Suppressor macrophage treated with lipopolysaccharide for 4 hours (primary cell): ENCODE measurements around the gene ZNF32.

Experiments used
- DNase-seq: peaks from one replicate; pipeline ENCODE4 v3.0.0-alpha.2; 2020

Gene ZNF32, protein sequence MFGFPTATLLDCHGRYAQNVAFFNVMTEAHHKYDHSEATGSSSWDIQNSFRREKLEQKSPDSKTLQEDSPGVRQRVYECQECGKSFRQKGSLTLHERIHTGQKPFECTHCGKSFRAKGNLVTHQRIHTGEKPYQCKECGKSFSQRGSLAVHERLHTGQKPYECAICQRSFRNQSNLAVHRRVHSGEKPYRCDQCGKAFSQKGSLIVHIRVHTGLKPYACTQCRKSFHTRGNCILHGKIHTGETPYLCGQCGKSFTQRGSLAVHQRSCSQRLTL

DNA sequence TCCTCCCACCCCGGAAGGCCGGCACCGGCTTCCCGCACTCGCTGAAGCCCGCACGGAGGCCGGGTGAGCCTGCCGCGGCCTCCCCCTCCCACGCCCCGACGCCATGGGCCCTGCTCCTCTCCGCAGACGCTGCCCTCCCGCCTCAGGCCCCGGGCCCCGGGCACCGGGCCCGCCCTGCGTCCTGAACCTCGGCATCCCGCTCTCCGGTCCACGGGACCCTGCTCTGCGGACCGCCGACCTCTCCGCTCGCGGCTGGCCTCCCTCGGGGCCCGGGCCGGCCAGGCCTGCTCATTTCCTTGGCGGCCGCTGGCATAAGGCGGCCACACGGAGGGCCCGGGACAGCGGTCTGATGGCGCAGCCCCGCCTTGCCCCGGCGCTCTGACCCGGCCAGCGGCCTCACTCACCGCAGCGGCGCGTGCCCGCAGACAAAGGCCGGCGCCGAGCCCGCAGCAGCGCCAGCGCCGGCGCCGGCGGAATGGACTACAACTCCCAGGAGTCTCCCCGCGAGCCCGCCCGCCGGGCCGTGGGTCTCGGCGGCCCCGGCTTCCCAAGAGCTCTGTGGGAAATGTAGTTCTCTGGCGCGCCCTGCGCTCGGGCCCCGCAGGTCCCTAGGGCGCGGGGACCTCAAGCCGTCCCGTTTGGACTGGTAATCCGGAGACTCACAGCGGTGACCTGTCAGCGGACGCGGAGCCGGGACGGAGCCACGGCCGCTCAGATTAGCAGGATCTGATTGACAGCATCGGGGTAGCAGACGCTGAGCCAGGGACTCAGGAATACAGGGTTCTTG lies at the start of gene ZNF32:
Gene ZNF32, minus strand, starts transcription at position 484 of the 787 bp plus-strand sequence. CDS start 2,748 bp downstream, outside the sequence.
- peak; percentile 92 for DNase-seq

DNA sequence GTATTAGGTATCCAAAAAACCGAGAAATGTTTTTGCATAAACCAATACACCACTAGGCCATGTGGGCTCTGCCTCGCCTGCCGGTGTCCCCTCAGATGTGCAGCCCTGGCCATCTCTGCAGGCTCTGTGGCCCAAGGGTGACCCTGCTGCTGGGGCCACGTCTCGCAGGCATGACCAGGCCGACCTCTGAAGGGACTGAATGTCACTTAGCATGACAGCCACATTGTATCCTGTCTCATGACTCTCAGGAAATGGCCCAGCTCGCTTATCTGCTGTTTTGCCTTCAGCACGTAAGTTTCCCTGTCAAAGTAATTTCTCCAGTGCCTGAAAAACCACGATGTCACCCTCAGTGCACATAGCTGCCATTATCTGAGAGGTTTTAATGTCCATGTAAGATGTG lies 49.5 kb upstream of the ZNF32 start:
- no peak for DNase-seq

DNA sequence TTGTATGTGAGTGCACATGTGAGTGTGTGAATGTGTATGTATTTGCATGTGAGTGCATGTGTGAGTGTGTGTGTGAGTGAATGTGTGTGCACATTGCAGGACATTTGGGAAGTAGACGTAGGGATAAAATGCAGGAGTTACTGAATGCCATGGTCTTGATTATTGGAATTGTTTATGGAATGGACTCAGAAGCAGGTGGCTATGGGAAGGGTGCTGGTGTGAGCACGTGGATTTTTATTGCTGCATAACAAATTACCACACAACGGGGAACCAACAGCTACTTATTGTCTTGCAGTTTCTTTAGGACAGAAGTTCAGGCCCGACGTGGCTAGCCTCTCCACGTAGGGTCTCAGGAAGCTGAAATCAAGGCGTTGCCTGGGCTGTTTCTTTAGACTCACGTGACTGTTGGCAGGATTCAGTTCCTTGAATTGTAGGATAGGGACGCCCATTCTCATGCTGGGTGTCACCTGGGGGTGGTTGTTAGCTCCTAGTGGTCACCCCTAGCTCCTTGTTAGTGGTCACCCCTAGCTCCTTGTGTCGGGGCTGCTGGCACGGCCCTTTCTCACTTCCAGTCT lies 48.3 kb upstream of the ZNF32 start:
- DNase-seq = no peak

DNA sequence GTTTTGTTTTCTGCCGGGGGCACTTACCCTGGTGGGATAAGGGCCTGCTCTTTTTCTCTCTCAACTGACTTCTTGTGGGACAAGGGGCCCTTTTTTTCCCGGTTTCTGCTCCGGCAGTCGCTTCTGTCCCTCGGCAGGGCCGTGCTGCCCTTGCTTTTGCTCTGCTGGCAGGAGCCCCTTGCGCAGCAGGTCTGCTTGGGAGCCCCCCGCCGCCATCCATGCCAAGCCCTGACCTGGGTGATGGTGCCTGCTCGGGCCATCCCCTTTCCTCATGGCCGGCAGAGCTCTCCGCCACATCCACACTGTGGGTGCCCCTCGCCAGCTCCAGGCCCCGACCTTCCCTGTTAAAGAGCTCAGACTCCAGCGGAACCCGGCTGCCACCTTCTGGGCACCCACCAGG lies 47.0 kb upstream of the ZNF32 start:
- DNase-seq = no peak

DNA sequence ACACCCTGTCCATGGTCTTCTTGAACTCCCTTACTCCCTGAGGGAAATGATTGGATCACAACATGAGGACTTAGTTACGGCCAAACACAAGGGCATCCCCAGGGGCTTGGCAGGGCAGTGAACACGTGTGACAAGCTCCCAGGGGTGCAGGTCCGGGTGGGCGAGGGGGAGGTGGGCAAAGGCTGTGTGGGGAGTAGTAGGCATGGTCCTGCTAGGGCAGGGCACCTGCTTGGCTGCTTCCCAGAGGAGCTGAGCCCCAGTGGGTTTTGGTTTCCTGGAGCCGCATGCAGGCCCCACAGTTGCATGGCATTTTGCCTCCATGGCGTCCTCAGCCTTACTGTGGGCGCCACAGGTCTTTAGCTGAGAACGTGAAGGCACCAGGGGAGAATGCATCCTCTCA lies 46.6 kb upstream of the ZNF32 start:
- no peak for DNase-seq

DNA sequence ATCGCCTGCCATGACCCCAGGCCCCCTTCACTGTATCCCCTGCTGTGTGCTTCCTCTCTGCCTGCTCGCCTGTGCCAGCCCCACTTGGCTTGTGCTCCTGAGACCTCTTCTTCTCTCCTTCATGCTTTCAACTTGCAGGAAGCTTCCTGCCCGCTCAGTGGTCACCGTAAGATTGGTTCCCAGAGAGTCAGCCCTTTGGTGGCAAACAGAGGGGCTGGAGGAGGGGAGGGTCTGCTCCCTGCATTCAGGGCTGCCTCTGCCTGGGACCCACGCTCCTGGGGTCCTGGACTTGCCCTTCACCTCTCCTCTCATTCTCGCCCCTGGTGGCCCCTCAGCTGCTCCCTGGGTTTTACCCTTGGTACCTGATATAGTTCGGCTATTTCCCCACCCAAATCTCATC lies 45.8 kb upstream of the ZNF32 start:
- no peak for DNase-seq

DNA sequence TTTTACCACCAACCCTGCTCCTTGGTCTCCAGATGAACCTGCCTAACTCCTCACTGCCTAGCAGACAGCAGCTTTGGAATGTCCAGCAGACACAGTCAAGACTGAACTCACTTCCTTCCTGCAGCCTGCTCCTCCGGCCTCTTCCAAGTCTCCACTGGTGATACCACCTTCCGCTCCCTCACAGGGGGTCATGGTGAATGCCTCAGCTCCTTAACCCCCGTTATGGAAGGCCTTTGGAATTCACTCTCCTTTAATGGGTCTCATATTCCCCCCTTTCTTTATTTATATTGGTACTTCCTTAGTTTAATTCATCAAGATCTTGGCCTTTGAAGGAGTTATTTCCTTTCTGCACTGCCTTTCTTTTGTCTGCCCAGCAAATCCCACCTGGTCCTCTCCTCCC lies 44.9 kb upstream of the ZNF32 start:
- no peak for DNase-seq

DNA sequence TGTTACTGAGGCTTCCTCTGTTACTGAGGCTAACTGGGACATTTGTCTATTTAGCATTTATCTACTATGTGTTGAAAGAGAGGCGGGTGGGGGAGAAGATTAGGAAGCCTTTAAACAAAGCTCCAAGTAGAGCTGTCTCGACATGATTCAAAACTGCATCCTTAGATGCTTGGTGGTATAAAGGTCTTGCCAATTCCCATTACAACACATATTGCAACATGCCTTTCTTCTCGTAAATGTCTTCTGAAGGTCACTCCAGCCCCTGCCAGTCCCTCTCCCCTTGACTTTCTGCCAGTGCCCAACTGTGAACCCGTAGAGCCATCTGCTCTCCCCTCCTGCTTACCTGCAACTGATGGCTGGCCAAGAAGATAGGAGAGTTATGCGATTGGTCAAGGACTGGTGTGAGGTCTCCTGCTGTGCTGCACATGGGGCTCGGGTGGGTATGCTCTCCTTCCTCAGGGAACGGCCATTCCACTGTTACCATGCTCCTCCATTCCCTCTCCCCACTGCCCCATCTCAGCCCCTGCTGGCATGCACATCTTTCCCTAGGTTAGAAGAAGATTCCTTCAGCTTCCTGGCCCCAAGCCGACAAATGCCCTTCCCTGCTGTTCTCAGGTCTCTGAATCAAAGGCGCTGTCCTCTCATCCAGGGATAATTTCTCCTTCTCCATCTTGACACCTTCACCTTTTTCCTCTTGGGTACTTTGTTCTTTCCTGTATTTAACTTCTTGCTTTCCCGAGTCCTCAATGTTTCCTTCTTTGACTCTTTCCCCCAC lies 43.6 kb upstream of the ZNF32 start:
- DNase-seq = no peak

DNA sequence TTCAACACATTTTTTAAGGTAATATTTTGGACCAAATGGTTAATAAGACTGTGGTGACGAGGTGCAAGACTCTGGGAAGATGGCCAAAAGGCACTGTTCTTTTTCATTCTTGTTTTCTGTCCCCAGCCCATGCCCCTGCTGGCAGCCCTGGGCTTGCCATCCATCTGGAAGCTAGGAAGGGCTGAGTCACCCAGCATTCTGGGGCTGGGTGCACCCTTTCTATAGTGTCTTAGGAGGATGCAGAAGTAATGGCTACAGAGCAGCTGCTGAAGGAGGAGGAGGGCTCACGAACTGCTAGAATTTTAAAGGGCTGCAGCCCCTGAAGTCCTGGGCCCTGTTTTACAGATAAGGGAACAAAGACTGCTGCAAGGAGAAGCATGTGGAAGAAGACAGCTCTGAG lies 42.8 kb upstream of the ZNF32 start:
- no peak for DNase-seq

DNA sequence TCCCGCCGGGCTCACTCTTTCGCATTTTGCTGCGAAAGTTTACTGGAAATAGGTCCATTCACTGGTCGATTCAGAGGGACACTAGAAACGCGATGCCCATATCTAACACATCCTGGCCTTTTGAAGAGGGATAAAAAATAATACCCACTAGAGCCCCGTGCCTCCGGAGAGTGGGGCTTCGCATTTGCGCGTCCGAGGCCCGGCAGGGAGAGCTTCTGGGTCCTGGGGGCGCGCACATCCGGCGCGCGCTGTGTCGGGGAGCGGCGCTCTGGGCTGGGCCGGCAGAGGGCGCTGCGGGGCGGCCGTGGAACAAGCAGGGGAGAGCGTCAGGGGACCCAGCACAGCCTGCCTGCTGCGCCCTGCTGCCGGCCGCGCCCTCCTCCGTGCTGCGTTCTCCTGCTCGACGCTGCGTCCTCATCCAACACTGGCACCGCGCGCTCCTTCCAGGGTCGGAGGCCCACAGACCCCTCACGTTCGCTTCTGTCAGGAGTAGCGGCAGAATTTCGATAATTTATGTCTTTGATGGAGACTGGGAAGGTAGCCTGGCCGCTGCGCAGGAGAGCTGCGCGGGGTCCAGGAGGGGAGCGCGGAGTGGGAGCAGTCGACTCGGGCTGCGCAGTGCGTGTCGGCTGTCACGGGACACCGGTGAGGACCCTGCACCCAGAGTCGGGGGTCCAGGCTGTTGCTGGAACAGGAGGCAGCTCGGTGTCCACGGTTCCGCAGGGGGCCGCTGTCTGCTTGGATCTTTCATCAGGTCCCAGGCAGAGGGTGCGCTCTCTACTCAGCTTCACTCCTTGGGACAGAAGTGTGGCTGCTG lies 41.5 kb upstream of the ZNF32 start:
- DNase-seq = peak; percentile 81

DNA sequence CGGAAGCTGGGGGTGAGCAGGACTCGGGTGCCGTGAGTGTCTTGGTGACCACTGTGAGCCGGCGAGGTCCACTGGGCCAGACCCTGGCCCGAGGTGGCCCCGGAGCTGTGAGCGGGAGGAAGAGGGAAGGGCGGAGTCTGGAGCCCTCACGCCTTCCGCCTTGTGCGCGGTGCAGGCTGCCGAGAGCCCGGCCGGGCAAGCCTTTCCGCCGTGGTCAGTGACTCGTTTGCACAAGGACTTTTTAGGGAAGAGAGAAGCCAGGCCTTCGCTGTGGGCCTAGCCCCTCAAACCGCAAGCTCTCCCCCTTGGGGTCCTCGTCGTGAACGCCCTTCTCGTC lies 40.9 kb upstream of the ZNF32 start:
- DNase-seq = peak; percentile 66

DNA sequence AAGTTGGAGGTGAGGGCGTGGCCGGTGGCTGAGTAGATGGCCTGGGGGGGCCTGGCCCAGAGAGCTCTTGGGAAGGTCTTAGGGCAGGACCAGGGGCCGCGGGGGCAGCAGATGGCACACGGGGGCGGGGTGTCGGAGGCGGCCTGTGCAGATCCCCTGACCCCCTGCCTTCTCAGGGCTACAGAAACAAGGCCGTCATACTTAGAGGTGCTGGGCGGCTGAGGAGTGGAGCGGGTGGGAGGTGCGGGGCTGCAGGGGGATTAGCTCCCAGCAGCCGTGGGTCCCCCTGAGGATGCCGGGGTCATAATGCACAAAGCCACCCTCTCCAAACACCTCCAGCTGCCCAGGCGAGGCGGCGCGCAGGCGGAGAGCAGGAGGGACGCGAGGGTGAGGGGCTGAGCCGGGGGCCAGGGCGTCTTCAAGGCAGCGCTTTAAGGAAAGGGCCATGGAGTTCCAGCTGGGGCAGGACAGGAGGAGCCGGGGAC lies 40.4 kb upstream of the ZNF32 start:
- no peak for DNase-seq

DNA sequence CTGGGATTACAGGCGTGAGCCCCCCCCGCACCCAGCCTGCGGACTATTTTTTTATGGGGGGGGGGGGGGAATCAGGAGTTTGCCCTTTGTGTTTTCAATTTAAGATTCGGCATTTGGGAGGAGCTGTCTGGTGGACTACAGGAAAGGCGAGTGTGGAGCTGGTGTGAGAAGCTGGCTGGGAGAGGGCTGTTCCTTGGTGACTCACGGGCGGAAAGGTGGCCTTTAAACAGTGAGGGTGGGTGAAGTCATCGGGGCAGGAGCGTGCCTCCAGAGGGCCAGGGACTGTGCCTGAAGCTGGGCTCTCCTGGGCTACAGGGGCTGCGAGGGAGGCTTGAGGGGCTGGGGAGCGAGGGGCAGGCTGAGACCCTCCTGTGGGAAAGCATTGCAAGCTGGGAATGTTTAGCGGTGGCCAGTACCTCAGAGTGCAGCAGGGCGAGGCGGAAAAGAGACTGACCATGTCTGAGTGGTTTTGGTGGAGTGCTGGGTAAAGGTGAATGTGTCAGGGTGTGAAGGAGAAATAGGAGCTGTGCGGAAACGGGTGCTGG lies 39.7 kb upstream of the ZNF32 start:
- no peak for DNase-seq

DNA sequence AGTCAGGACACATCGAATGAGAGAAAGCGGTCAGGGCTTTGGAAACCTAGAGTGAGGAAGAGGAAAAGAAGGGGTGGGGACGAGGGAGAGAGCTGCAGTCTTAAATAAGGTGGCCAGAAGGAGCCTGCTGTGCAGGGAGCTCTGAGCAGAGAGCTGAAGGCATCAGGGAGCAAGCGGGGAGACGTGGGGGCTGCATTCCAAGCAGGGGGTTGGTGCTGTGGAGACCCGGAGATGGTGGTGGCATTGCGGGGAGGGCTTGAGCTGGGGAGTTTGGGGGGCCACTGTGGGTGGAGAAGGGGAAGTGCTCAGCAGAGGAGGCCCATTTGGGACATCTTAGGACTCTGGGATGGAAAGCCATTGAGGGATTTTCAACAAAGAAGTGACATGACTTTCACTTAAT lies 38.7 kb upstream of the ZNF32 start:
- no peak for DNase-seq

DNA sequence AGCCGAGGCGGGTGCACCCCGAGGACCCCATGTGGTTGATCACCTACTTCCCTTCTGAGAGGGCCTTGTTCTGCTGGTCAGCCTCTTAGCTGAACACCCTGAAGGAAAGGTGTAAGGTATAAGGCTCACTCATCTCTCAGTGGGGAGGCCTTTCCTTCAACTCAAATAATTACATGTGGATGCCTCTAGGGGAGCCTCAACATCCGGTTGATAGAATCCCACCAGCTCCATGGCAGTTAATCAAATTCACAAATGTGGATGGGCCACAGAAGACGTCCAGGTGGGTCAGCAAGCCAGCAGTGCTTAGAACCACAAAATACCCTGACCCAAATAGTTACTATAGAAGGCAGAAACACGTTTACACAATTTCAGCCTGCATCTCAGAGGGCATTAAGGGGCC lies 37.7 kb upstream of the ZNF32 start:
- no peak for DNase-seq

DNA sequence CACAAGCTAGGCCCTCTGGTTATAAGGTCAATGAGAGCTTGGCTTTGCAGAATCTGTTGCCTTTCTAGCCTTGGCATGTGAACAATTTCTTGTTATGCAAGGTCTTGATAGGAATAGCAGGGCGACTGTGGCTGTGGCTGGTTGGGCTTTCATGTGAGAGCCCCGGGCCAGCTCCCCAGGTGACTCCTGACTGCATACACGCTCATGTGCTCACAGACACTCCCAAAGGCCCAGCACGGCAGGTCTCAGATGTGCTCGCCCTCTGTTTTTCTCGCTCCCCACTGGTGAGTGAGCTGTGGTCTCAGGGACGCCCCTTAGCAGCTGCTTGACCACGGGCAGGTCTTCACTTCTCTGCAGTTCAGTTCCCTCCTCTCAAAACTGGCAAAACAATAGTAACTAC lies 37.1 kb upstream of the ZNF32 start:
- DNase-seq = no peak

DNA sequence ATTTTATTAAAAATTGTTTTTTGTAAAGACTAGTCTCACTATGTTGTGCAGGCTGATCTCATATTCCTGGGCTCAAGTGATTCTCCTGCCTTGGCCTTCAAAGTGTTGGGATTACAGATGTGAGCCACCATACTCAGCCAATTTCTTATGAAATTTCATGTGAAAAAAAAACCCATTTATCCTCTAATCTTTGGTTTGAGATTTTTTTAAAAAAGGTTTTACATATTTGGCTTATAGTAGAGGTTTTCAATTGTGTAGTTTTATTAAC lies 35.5 kb upstream of the ZNF32 start:
- DNase-seq = no peak

DNA sequence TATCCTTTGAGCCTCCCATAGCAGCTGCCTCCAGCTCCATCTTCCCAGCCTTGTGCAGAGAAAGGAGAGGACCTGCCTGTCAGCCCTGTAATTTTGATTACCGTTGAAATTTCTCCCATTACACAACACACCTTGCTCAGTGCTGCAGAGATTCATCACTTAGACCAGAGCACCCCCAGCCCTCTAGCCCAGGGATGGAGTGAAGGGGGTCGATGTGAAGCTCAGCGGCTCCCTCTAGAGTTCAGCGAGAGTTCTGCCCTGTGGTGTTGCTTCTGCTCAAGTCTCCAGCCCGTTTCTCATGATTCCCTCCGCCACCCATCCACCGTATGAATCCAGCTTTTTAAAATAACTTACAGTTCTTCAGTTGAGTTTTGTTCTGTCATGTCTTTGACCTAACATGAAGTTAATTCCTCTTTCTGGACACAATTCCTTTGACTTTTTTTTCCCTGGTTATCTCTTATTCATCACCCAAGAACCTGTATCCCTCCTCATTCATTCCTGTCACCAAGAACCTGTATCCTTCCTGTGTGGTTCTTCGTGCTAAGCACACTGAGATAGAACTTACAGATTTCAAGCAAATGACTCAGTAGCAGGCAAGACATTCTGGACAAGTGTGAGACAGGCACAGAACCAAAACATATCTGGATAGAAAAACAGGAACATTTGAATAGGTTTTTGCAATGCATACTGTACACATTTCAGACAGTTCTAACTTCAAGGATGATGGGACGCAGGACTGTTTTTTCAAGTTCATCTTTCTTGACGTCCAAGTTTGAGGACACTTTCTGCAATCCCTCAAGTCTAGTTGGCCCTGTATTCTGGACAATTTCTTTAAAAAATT lies 35.0 kb upstream of the ZNF32 start:
- DNase-seq = peak; percentile 19

DNA sequence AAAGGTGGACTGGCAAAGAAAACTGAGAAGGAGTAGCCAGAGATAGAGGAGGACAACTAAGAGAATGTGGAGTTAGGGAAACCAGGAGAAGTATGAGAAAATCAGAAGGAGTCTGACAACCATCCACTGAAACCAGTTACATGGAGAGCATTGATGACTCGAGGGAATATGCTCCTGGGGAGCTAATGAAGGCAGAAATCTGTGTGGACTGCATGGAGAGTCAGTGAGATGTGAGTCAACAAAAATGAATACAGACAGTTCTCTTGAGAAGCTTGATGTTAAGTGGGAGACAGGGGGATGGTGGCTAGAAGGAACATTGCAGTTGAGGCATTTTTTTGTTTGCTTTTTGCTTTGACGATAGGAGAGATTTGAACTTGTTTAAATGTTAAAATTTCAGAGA lies 34.3 kb upstream of the ZNF32 start:
- DNase-seq = no peak

DNA sequence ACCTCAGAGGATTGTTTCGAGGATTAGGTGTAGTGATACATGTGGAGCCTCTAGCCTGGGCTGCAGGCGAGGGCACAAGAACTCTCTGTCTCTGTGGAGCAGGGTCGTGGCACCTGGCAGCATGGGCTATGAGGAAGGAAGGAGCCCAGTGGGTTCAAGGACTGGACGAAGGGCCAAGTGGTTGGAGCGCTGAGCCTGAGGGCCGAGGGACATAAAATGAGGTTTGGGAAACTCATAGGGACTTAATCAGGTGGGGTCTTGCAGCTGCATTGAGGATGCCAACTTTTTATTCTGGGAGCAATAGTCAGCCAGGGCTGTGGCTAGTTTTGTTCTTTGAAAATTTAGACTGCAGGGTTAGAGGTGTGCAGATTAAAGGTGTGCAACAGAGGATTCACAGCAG lies 33.0 kb upstream of the ZNF32 start:
- no peak for DNase-seq

DNA sequence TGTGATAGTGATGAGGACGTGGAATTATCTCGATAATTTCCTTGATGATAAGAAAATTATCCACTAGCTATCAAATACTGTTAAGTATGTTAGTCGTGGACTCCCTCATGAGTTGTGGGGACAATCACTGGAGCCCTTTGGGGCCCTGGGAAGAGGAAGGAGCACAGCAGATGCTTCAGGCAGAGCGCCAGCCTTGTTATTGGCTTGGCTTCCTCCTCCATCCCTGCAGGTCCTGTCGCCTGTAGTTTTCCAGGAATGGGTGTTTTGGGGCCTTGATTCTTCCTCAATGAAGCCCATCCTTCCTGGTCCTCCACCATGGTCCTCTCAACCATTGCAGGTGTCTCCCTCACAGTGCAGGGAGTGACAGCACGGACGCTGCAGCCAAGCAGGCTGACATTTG lies 32.5 kb upstream of the ZNF32 start:
- DNase-seq = no peak

DNA sequence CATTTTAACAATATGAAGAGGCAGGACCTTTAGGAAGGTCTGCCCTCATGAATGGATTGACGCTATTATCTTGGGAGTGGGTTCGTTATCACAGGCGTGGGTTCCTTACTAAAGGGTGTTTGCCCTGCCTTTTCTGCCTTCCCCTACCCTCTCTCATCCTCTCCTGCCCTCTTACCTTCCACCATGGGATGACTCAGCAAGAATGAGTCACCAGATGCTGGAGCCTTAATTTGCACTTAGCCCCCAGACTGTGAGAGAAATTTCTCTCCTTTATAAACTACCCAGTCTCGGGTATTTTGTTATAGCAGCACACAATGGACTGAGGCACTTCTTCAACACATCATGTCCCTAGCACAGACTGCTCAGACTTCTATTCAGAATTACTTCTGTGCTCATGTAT lies 31.4 kb upstream of the ZNF32 start:
- no peak for DNase-seq
